Measurements from ENCODE around the gene LDHB. TPM values are rescaled to one million over a fixed set of nuclear protein-coding genes. Genes with fewer than 3 reads are reported as not detected.

LDHB gene
- total RNA-seq, 1 donor from 2014 or later, result 183 TPM

- Histone ChIP-seq H3K4me1 (no peaks in the 10 kb centered on the region), H3K36me3 (no peaks in the 10 kb centered on the region), H3K27ac (no peak within 1 kb of the TSS), H3K4me3 (peak within 1 kb of the TSS in 1 of 2 donors; percentile 4), H3K9me3 (no peaks in the 10 kb centered on the region), H3K27me3 (no peaks in the 10 kb centered on the region)
- DNase-seq (ENCODE audit: extremely low spot score in 2 of 2), result no peak
- intact Hi-C loops (cut with DNase I), result loop anchor here (10.0 kb wide), 1 partner anchor 80 kb away; no protein-coding TSS in a partner anchor
- TF ChIP-seq CTCF (IDR thresholded peaks at IDR 0.05) (no peak), POLR2A (IDR thresholded peaks at IDR 0.05) (no peak), POLR2AphosphoS5 (IDR thresholded peaks at IDR 0.05; ENCODE audit: insufficient read depth in 1 of 2, low read depth in 1 of 2) (no peak)
Observed at GRCh38 chr12:21604245-21605101, 53.2 kb downstream of the LDHB start, which contains the start of gene GYS2. Gene GYS2 (minus strand): TSS chr12:21604847. CDS start chr12:21604592, 255 bp downstream.

- Histone ChIP-seq H3K4me3 (no peak overlapping the region), H3K36me3 (no peaks in the 10 kb centered on the region), H3K27ac (no peak overlapping the region), H3K9me3 (no peaks in the 10 kb centered on the region), H3K4me1 (no peaks in the 10 kb centered on the region), H3K27me3 (no peaks in the 10 kb centered on the region)
- intact Hi-C loops (cut with DNase I), result loop anchor here (10.0 kb wide), 1 partner anchor 82 kb away; no protein-coding TSS in a partner anchor
- TF ChIP-seq CTCF (IDR thresholded peaks at IDR 0.05), result no peak
- no peak for TF ChIP-seq POLR2AphosphoS5 (IDR thresholded peaks at IDR 0.05; ENCODE audit: insufficient read depth in 1 of 2, low read depth in 1 of 2)
- no peak for TF ChIP-seq POLR2A (IDR thresholded peaks at IDR 0.05)
- DNase-seq (ENCODE audit: extremely low spot score in 2 of 2), result no peak
Observed at GRCh38 chr12:21602774-21603173, 54.9 kb downstream of the LDHB start.

- Histone ChIP-seq H3K27me3 (no peaks in the 10 kb centered on the region), H3K9me3 (no peaks in the 10 kb centered on the region), H3K4me3 (no peak overlapping the region), H3K27ac (no peak overlapping the region), H3K4me1 (no peaks in the 10 kb centered on the region), H3K36me3 (no peaks in the 10 kb centered on the region)
- TF ChIP-seq CTCF (IDR thresholded peaks at IDR 0.05), result no peak
- intact Hi-C loops (cut with DNase I), result loop anchor here (10.0 kb wide), 1 partner anchor 85 kb away; no protein-coding TSS in a partner anchor
- DNase-seq (ENCODE audit: extremely low spot score in 2 of 2), result no peak
Observed at GRCh38 chr12:21600196-21600595, 57.4 kb downstream of the LDHB start.

GRCh38 chr12:21599143-21599999, 58.3 kb downstream of the LDHB start:
- no peak for DNase-seq (ENCODE audit: extremely low spot score in 2 of 2)
- H3K9me3 ChIP-seq, result no peaks in the 10 kb centered on the region
- intact Hi-C loops (cut with DNase I), result no loop called here
- H3K4me3 ChIP-seq, result no peak overlapping the region
- H3K27me3 ChIP-seq, result no peaks in the 10 kb centered on the region
- H3K36me3 ChIP-seq, result no peaks in the 10 kb centered on the region
- no peak overlapping the region for H3K27ac ChIP-seq
- TF ChIP-seq POLR2A (IDR thresholded peaks at IDR 0.05) (no peak), POLR2AphosphoS5 (IDR thresholded peaks at IDR 0.05; ENCODE audit: insufficient read depth in 1 of 2, low read depth in 1 of 2) (no peak), CTCF (IDR thresholded peaks at IDR 0.05) (no peak)
- no peaks in the 10 kb centered on the region for H3K4me1 ChIP-seq
